ENCODE results near the gene COA1. TPM values are rescaled to one million over a fixed set of nuclear protein-coding genes. Genes with fewer than 3 reads are reported as not detected.
A peak's percentile ranks its signal among the peaks of the same experiment; 100 is the strongest.
"Not testable (repeated sequence)": the region's sequence is repeated elsewhere in the genome, so short reads cannot be mapped to it uniquely, and the experiment has no call there.

The COA1 gene
- total RNA-seq, 2 experiments from 2014 or later, result 78.9 to 79.6 TPM

DNA sequence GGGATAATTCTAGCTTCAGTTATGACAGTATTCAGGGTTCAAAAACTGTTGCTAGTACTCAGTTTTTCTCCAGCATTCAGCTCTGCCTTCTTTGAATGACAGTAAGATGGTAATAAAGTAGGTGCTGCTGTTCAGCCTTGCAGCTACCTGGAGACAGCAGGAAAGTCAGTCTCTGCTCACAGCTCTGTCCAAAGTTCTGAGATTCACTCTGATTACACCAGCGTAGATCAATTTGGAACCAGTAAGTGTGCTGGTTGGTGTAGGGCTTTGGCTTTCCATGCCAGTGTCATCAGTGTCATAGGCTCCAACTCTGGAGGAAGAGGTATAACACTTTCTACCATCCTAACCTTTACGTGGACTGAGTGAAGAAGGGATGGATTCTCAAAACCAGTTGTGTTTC is 120.2 kb downstream of the COA1 start:
- DNase-seq, result no peak
- no peaks in the 10 kb centered on the region for H3K9me3 Mint-ChIP-seq
- peaks cover 45% of the 10 kb centered on the region for H3K36me3 Mint-ChIP-seq
- ChIA-PET POLR2A (no interaction called here), CTCF (interaction anchor here (1.2 kb wide), 2 partner anchors 26 to 39 kb away, joined by 3 to 5 read pairs; partner anchors contain the start of gene STK17A)
- H3K27ac Mint-ChIP-seq, result peak overlapping the region; percentile 43
- intact Hi-C loops (cut with micrococcal nuclease), result no loop called here
- H3K4me1 Mint-ChIP-seq (ENCODE audit: low read depth), result peaks cover 66% of the 10 kb centered on the region
- no peak overlapping the region for H3K4me3 Mint-ChIP-seq
- H3K27me3 Mint-ChIP-seq, result no peaks in the 10 kb centered on the region

DNA sequence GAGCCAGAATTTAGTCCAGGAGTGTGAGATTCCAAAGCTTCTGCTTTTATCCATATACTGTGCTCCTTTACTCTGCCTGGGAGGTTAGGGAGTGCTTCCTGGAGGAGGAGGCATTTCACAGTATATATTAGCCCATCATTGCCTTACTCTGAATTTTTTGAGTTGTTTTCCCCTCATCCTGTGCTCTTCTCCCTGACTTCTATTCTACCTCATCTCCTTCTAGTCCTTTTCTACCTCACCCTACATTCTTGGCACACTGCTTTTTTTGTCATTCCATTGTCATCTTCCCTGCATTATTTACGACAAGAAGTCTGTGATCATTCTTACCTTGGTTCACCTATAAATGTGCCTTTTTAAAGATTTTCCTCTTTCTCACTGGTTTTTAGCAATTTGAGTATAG is 125.1 kb downstream of the COA1 start:
- Mint-ChIP-seq H3K9me3 (no peaks in the 10 kb centered on the region), H3K4me3 (no peak overlapping the region), H3K4me1 (ENCODE audit: low read depth) (peaks cover 44% of the 10 kb centered on the region), H3K27ac (no peak overlapping the region), H3K27me3 (no peaks in the 10 kb centered on the region), H3K36me3 (peaks cover 35% of the 10 kb centered on the region)
- no peak for DNase-seq
- ChIA-PET CTCF (interaction anchor here (1.4 to 4.2 kb wide), 3 partner anchors 20 to 96 kb away, joined by 4 to 26 read pairs (median 13); partner anchors contain the start of gene STK17A), POLR2A (no interaction called here)
- intact Hi-C loops (cut with micrococcal nuclease), result no loop called here

DNA sequence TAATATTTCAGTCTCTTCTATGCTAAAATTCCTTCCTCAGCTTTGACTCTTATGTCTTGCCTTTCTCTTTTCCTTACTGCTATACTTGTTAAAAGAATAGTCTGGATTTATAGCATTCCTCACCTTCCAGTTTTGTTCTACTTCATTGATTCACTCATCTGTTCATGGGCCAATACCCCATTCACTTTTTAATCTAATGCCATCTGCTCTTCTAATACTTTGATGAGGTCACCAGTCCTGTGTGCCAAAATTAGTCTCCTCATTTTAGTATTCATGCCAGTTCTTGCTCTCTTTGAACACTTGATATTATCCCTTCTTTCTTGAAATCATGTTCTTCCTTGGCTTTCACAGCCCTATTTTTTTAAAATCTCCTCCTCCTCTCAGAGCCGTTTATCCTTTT is 127.1 kb downstream of the COA1 start:
- CTCF ChIA-PET, result interaction anchor here (1.7 to 3.2 kb wide), 2 partner anchors 11 to 19 kb away, joined by 4 to 9 read pairs; partner anchors contain the start of gene STK17A
- H3K4me3 Mint-ChIP-seq, result no peak overlapping the region
- DNase-seq, result no peak
- peaks cover 32% of the 10 kb centered on the region for H3K36me3 Mint-ChIP-seq
- H3K27ac Mint-ChIP-seq, result no peak overlapping the region
- H3K4me1 Mint-ChIP-seq (ENCODE audit: low read depth), result peaks cover 41% of the 10 kb centered on the region
- intact Hi-C loops (cut with micrococcal nuclease), result no loop called here
- H3K27me3 Mint-ChIP-seq, result no peaks in the 10 kb centered on the region
- POLR2A ChIA-PET, result no interaction called here
- H3K9me3 Mint-ChIP-seq, result no peaks in the 10 kb centered on the region

DNA sequence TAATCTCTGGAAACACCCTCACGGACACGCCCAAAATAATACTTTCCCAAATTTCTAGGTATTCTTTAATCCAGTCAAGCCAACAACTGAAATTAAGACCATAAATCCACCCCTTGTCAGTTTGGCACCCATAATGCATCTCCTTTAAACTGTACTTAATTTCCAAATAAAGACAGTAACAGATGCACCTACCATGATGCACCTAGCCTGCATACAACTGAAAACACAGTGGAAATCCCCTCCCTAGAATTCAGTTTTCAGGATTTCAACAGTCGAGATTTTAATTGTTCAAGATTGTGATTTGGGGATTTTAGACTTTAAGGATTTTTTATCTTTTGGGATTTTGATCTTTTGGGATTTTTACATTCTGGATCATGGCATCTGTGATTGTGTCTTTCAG is 129.3 kb downstream of the COA1 start:
- H3K9me3 Mint-ChIP-seq, result no peaks in the 10 kb centered on the region
- H3K4me1 Mint-ChIP-seq (ENCODE audit: low read depth), result peaks cover 40% of the 10 kb centered on the region
- H3K27me3 Mint-ChIP-seq, result no peaks in the 10 kb centered on the region
- H3K4me3 Mint-ChIP-seq, result no peak overlapping the region
- H3K27ac Mint-ChIP-seq, result no peak overlapping the region
- ChIA-PET CTCF (interaction anchor here (1.0 to 1.3 kb wide), 3 partner anchors 17 to 100 kb away, joined by 3 to 4 read pairs (median 3); partner anchors contain the start of gene STK17A), POLR2A (no interaction called here)
- intact Hi-C loops (cut with micrococcal nuclease), result no loop called here
- no peak for DNase-seq
- H3K36me3 Mint-ChIP-seq, result peaks cover 34% of the 10 kb centered on the region

DNA sequence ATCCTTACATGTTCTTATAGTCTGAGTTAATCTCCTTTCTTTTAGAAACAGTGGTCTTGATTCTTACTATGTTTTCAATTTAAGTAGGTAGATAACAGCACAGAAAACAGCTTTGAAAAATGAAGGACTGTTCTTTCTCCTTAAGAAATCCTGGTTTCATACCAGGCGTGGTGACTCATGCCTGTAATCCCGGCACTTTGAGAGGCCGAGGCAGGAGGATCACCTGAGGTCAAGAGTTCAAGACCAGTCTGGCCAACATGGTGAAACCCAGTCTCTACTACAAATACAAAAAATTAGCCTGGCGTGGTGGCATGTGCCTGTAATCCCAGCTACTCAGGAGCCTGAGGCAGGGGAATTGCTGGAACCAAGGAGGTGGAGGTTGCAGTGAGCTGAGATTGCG is 132.9 kb downstream of the COA1 start:
- ChIA-PET CTCF (interaction anchor here (0.7 to 3.3 kb wide), 3 partner anchors 14 to 104 kb away, joined by 3 to 20 read pairs (median 3); partner anchors contain the start of gene STK17A), POLR2A (interaction anchor here (2.0 kb wide), 2 partner anchors 9 to 14 kb away, joined by 7 to 8 read pairs; partner anchors contain the start of gene STK17A)
- H3K27ac Mint-ChIP-seq, DNase-seq, H3K9me3 Mint-ChIP-seq, H3K27me3 Mint-ChIP-seq, H3K4me3 Mint-ChIP-seq: not testable (repeated sequence)
- peaks cover 66% of the 10 kb centered on the region for H3K4me1 Mint-ChIP-seq (ENCODE audit: low read depth)
- intact Hi-C loops (cut with micrococcal nuclease), result loop anchor here (10.0 kb wide), 1 partner anchor 292 kb away; no protein-coding TSS in a partner anchor
- peaks cover 31% of the 10 kb centered on the region for H3K36me3 Mint-ChIP-seq

DNA sequence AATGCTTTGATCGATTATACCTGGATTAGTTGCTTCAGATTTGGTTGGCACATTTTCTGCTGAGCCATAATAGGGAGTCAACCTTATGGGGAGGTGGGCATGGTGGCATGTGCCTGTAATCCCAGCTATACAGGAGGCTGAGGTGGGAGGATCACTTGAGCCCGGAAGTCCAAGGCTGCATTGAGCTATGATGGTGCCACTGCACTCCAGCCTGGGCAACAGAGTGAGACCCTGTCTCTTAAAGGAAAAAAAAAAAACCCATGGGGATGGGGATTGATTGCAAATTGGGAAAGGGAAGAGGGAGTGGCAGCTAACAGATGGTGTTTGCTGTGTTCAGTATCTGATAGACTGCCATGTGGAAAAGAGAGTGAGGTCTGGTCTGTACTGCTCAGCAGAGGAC is 135.3 kb downstream of the COA1 start:
- POLR2A ChIA-PET, result interaction anchor here (0.9 to 2.1 kb wide), 2 partner anchors 8 to 56 kb away, joined by 3 to 8 read pairs; no protein-coding TSS in a partner anchor
- peak overlapping the region; percentile 5 for H3K27ac Mint-ChIP-seq

DNA sequence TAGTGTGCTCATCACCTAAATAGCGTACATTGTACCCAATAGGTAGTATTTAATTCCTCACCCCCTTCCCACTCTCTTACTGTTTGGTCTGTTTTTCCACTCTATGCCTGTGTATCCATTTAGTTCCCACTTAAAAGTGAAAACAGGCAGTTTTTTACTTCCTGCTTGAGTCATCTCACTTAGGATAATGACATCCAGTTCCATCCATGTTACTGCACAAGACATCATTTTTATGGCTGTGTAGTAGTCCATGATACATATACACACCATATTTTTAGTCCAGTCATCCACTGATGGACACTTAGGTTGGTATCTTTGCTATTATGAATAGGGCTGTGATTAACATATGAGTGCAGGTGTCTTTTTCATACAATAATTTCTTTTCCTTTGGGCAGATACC is 136.3 kb downstream of the COA1 start:
- DNase-seq, result no peak
- Mint-ChIP-seq H3K4me3 (no peak overlapping the region), H3K36me3 (peaks cover 13% of the 10 kb centered on the region), H3K4me1 (ENCODE audit: low read depth) (peaks cover 78% of the 10 kb centered on the region), H3K27ac (peak overlapping the region; percentile 26), H3K27me3 (no peaks in the 10 kb centered on the region), H3K9me3 (no peaks in the 10 kb centered on the region)
- ChIA-PET POLR2A (interaction anchor here (1.4 to 1.6 kb wide), 2 partner anchors 55 to 57 kb away, joined by 5 to 6 read pairs; no protein-coding TSS in a partner anchor), CTCF (interaction anchor here (1.0 to 3.0 kb wide), 5 partner anchors 11 to 246 kb away, joined by 3 to 9 read pairs (median 5); partner anchors contain the start of gene STK17A)
- intact Hi-C loops (cut with micrococcal nuclease), result loop anchor here (10.0 kb wide), 1 partner anchor 288 kb away; no protein-coding TSS in a partner anchor

More for the DNA sequence above, 135.3 kb downstream of the COA1 start:
- no peak overlapping the region for H3K4me3 Mint-ChIP-seq
- no peak for DNase-seq
- intact Hi-C loops (cut with micrococcal nuclease), result loop anchor here (10.0 kb wide), 1 partner anchor 289 kb away; no protein-coding TSS in a partner anchor
- no peaks in the 10 kb centered on the region for H3K9me3 Mint-ChIP-seq
- peaks cover 74% of the 10 kb centered on the region for H3K4me1 Mint-ChIP-seq (ENCODE audit: low read depth)
- H3K36me3 Mint-ChIP-seq, result peaks cover 19% of the 10 kb centered on the region
- CTCF ChIA-PET, result interaction anchor here (3.3 kb wide), 1 partner anchor 11 kb away, joined by 20 read pairs; the partner anchor contains the start of gene STK17A
- no peaks in the 10 kb centered on the region for H3K27me3 Mint-ChIP-seq

DNA sequence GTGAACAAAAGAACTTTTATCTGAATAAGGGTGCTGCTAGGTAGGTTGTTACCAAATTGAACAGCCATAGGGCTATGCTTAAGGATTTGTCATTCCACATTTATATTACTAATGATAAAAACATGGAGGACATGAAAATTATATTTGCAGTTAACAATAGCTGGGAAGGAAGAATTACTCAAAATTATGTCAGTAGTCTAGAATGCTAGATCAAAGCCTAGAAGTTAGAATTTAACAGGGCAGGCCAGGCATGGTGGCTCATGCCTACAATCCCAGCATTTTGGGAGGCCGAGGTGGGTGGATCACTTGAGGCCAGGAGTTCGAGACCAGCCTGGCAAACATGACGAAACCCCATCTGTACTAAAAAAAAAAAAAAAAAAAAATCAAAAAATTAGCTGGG is 137.0 kb downstream of the COA1 start:
- ChIA-PET POLR2A (interaction anchor here (1.4 to 1.9 kb wide), 3 partner anchors 10 to 58 kb away, joined by 5 to 6 read pairs (median 6); partner anchors contain the start of gene STK17A), CTCF (interaction anchor here (1.0 to 3.0 kb wide), 8 partner anchors 10 to 247 kb away, joined by 3 to 20 read pairs (median 5); partner anchors contain the start of gene STK17A)
- intact Hi-C loops (cut with micrococcal nuclease), result loop anchor here (10.0 kb wide), 1 partner anchor 288 kb away; no protein-coding TSS in a partner anchor
- Mint-ChIP-seq H3K36me3 (peaks cover 12% of the 10 kb centered on the region), H3K27ac (peak overlapping the region; percentile 75), H3K4me1 (ENCODE audit: low read depth) (peaks cover 80% of the 10 kb centered on the region), H3K27me3 (no peaks in the 10 kb centered on the region), H3K9me3 (no peaks in the 10 kb centered on the region), H3K4me3 (no peak overlapping the region)
- no peak for DNase-seq

DNA sequence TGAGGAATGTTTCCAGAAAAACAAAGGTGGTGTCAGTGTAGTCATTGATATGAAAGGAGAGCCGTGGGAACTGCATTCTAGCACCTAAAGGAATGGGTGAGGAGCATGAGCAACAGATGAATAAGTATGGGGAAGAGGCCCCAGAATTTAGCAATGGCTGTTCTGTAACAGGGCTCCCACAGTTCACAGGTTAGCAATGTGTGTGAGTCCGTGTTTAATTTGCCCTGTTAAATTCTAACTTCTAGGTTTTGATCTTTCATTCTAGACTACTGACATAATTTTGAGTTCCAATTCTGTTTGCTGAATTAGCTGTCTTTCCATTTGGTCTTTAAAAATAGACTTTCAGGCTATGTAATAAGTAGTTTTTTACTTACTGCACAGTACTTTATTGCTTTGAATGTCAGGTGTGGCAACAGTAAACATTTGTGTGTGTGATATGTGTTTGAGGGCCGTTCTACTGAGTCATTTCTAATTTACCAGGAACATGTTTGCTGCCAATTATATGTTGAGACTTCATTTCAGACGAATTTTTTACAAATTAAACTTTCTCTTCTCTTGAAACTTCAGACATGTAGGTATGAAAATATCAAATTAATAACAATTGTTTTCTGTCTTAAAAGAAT is 137.7 kb downstream of the COA1 start:
- CTCF ChIA-PET, result interaction anchor here (1.2 to 3.0 kb wide), 7 partner anchors 9 to 108 kb away, joined by 3 to 20 read pairs (median 5); partner anchors contain the start of gene STK17A

DNA sequence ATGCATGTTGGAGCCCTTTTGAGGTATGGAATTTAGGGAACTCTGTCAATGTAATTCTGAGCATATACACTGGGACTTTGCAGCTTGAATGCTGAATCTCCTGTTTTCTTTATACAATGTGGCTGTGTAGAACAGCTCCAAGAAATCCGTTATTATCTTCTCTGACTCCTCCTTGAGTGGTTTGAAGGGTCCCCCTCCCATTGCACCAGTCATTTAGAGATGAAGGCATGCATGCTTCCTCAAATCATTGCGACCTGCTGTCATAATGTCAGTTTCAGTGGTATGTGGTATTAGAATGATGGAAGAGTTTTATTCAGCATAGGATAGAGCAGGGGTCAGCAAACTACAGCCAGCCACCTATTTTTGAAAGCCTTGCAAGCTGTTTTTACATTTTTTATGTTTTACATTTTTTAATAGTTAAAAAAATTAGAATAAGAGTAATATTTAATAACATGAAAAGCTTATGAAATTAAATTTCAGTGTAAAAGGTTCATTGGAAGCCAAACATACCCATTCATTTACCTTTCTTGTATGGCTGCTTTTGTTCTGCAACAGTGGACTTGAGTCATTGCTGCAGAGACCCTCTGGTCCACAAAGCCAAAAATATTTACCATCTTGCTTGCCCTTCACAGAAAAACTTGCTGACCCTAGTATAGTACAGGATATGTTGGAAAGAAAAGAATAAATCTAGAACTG is 138.3 kb downstream of the COA1 start:
- Mint-ChIP-seq H3K36me3 (peaks cover 10% of the 10 kb centered on the region), H3K9me3 (no peaks in the 10 kb centered on the region), H3K27me3 (no peaks in the 10 kb centered on the region), H3K4me3 (peak overlapping the region; percentile 28), H3K4me1 (ENCODE audit: low read depth) (peaks cover 83% of the 10 kb centered on the region), H3K27ac (peak overlapping the region; percentile 75)
- ChIA-PET CTCF (interaction anchor here (0.6 to 3.0 kb wide), 8 partner anchors 9 to 1391 kb away, joined by 3 to 20 read pairs (median 5); partner anchors contain the start of gene STK17A), POLR2A (interaction anchor here (1.0 to 1.9 kb wide), 6 partner anchors 8 to 59 kb away, joined by 3 to 12 read pairs (median 4); partner anchors contain the start of gene STK17A)
- intact Hi-C loops (cut with micrococcal nuclease), result loop anchor here (1.0 to 10.0 kb wide), 4 partner anchors 21 to 286 kb away; no protein-coding TSS in a partner anchor
- DNase-seq, result peak; percentile 68

More for the DNA sequence above, 137.7 kb downstream of the COA1 start:
- no peaks in the 10 kb centered on the region for H3K27me3 Mint-ChIP-seq
- no peaks in the 10 kb centered on the region for H3K9me3 Mint-ChIP-seq
- DNase-seq, result no peak
- peaks cover 81% of the 10 kb centered on the region for H3K4me1 Mint-ChIP-seq (ENCODE audit: low read depth)
- peaks cover 8% of the 10 kb centered on the region for H3K36me3 Mint-ChIP-seq
- POLR2A ChIA-PET, result interaction anchor here (1.0 to 1.9 kb wide), 6 partner anchors 9 to 59 kb away, joined by 3 to 6 read pairs (median 4); partner anchors contain the start of gene STK17A
- peak overlapping the region; percentile 43 for H3K4me3 Mint-ChIP-seq
- intact Hi-C loops (cut with micrococcal nuclease), result loop anchor here (1.0 to 10.0 kb wide), 4 partner anchors 21 to 287 kb away; no protein-coding TSS in a partner anchor
- H3K27ac Mint-ChIP-seq, result peak overlapping the region; percentile 75

DNA sequence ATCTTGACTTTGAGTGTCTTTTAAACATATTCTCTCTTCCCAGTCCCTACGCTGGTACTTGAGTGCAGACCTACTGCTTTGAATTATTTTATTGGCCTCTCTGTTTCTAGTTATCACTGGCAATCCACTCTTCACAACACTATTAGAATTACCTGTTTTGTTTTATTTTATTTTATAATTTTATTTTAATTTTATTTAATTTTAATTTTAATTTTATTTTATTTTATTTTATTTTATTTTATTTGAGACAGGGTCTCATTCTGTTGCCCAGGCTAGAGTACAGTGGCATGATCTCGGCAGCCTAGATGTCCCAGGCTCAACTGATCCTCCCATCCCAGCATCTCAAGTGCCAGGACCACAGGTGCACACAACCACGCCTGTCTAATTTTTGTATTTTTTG is 139.6 kb downstream of the COA1 start:
- intact Hi-C loops (cut with micrococcal nuclease), result loop anchor here (10.0 kb wide), 2 partner anchors 285 to 655 kb away; partner anchors contain the start of genes MRPL32 and PSMA2
- ChIA-PET CTCF (interaction anchor here (1.9 to 2.3 kb wide), 2 partner anchors 38 to 60 kb away, joined by 5 to 13 read pairs; no protein-coding TSS in a partner anchor), POLR2A (no interaction called here)
- no peaks in the 10 kb centered on the region for H3K9me3 Mint-ChIP-seq
- H3K36me3 Mint-ChIP-seq, result peaks cover 10% of the 10 kb centered on the region
- no peak for DNase-seq
- no peaks in the 10 kb centered on the region for H3K27me3 Mint-ChIP-seq
- H3K4me3 Mint-ChIP-seq, result no peak overlapping the region
- H3K4me1 Mint-ChIP-seq (ENCODE audit: low read depth), result peaks cover 80% of the 10 kb centered on the region
- no peak overlapping the region for H3K27ac Mint-ChIP-seq
